Muscle of leg (tissue), 11 donors: ENCODE measurements around the gene KREMEN2. TPM values are rescaled to one million over a fixed set of nuclear protein-coding genes. Genes with fewer than 3 reads are reported as not detected.

ENCODE experiments used
- DNase-seq: peaks from one replicate; pipeline ENCODE4 v3.0.0; 2013
- H3K27ac ChIP-seq: one replicate; pipeline ENCODE4 v1.5.1; 2013; ENCODE audit warnings: mild to moderate bottlenecking, low read length, control low read depth
- H3K27me3 ChIP-seq: one replicate; pipeline ENCODE4 v1.6.1; 2013; ENCODE audit warnings: low read length; ENCODE audit not compliant: control insufficient read depth, insufficient read depth
- H3K36me3 ChIP-seq: one replicate; pipeline ENCODE4 v1.6.1; 2013; ENCODE audit warnings: low read length; ENCODE audit not compliant: control insufficient read depth, insufficient read depth
- H3K4me1 ChIP-seq: one replicate; pipeline ENCODE4 v1.6.1; 2013; ENCODE audit warnings: low read length; ENCODE audit not compliant: control insufficient read depth, insufficient read depth
- H3K4me3 ChIP-seq: one replicate; pipeline ENCODE4 v1.5.1; 2013; ENCODE audit warnings: low read length, control low read depth
- H3K9me3 ChIP-seq: replicated peaks from 2 replicates; pipeline ENCODE4 v1.6.1; 2013; ENCODE audit warnings: low read depth, low read length; ENCODE audit not compliant: control insufficient read depth
- WGBS: methylation state at CpG from one replicate; pipeline ENCODE4 v1.1.5; 2013; ENCODE audit warnings: missing lambda C conversion rate; ENCODE audit not compliant: insufficient coverage; 5-methylcytosine and 5-hydroxymethylcytosine counted together
- polyA plus RNA-seq, 8 donors: library from polyadenylated mRNA; unstranded; fragments of 120-200 nt; gene quantifications; one replicate each; pipeline versions ENCODE4 v1.2.1 to v1.2.3, GENCODE V29; 2013; ENCODE audit warnings: inconsistent platforms in 1 of 8, low replicate concordance in 1 of 8; ENCODE audit not compliant: insufficient read length in 8 of 8, insufficient read depth in 1 of 8
- total RNA-seq: library from RNA; stranded (reverse); fragments of 120-200 nt; gene quantifications from one replicate; pipeline ENCODE4 v1.2.4, GENCODE V29; 2013

Gene KREMEN2
- total and polyA plus RNA-seq, 9 donors, result 3.5 to 22.0 (median 8.7) TPM

DNA sequence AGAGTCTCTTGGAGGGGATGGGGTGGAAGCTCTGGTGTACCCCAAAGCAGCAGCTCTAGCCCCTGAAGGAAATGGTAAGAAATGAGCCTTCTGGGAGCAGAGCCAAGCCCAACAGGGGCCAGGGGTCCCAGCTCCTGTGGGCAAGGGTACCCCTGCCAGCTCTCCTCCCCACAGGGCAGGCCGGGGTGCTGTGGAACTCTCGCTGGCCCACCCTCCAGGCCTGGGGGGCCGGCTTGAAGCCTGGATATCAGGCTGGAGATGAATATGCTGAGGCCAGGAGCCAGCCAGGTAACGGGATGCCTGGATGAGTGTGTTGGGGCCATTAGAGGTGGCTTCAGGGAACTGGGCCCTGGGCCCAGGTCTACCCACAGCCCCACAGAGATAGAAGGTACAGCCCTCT lies 36.5 kb downstream of the KREMEN2 start:
- Histone ChIP-seq H3K27ac (no peak overlapping the region), H3K27me3 (peaks cover 43% of the 10 kb centered on the region), H3K9me3 (no peaks in the 10 kb centered on the region), H3K4me3 (no peak overlapping the region), H3K36me3 (no peaks in the 10 kb centered on the region), H3K4me1 (peaks cover 9% of the 10 kb centered on the region)
- 38% methylated on average over 1 of the region's 4 CpGs for WGBS
- DNase-seq, result no peak

DNA sequence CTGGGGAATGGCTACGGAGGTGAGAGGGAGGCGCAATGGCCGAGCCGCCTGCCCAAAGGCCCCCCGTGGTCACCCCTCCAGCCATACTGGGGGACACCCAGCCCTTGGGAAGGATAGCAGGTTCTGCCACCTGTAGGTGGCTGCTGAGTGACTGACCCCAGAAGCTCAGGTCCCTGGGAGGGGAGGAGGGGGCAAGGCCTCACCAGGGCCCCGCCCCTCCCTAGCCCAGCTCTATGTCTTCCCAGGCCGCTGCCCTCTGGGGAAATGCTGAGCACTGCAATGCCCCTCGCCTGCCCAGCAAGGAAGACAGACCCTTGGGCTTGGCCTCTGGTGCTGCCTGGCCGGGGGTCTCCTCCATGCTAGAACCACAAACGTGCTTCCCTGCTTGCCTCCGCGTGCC lies 37.2 kb downstream of the KREMEN2 start:
- WGBS, result 57% methylated on average over 6 of the region's 12 CpGs
- H3K9me3 ChIP-seq, result no peaks in the 10 kb centered on the region
- no peak overlapping the region for H3K4me3 ChIP-seq
- H3K27ac ChIP-seq, result no peak overlapping the region
- H3K27me3 ChIP-seq, result peaks cover 50% of the 10 kb centered on the region
- DNase-seq, result no peak
- H3K4me1 ChIP-seq, result peaks cover 12% of the 10 kb centered on the region
- no peaks in the 10 kb centered on the region for H3K36me3 ChIP-seq

DNA sequence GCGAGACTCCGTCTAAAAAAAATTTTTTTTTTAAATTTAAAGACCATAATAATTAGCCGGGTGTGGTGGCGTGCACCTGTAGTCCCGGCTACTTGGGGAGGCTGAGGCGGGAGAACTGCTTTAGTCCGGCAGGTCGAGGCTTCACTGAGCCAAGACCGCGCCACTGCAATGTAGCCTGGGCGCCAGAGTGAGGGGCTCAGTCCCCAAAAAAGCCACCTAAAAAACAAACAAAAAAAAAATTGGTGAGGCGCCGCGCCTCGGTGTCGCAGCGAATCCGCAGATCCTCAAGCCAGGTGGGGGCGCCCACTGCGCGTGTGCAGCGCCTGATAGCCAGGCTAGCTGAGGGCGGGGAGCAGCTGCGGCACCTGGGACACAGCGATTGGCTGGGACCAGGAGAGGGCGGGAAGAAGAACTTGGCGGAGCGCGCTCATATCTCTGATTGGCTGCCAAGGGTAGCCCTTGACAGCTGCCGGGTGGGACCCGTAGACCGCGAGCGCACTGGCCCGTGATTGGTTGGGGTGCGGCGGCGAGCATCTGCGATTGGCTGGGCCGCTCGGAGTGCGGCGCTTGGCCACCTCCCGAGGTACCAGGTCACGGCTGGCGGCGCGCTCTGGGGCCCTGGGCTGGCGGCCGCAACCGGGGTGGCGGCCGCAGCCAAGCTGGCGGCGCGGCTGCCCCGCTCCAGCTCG lies 39.7 kb downstream of the KREMEN2 start:
- DNase-seq, result peak; percentile 98
- no peaks in the 10 kb centered on the region for H3K36me3 ChIP-seq
- peaks cover 30% of the 10 kb centered on the region for H3K4me1 ChIP-seq
- H3K9me3 ChIP-seq, result no peaks in the 10 kb centered on the region
- WGBS, result 2% methylated on average over 47 of the region's 58 CpGs
- H3K27me3 ChIP-seq, result peaks cover 65% of the 10 kb centered on the region
- H3K4me3 ChIP-seq, result no peak overlapping the region
- no peak overlapping the region for H3K27ac ChIP-seq

DNA sequence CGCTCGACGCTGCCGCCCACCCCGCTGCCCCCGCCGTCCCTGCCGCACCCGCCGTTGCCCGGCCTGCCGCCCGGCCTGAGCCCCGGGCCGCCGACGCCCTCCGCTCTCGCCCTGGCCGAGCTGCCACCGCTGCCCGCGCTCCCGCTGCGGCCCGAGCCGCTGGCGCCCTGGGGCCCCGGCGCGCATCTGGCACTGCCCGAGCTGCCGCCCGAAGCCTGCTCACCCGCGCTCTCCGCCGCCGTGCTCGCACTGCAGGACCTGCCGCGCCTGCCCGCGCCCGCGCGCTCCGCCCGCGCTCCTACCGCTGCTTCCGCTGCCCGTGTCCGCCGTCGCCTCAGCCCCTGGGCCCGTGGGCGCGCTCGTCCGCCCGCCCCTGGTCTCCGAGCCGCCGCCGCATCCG lies 40.2 kb downstream of the KREMEN2 start:
- Histone ChIP-seq H3K9me3 (no peaks in the 10 kb centered on the region), H3K4me3 (no peak overlapping the region), H3K4me1 (peaks cover 31% of the 10 kb centered on the region), H3K27me3 (peaks cover 69% of the 10 kb centered on the region), H3K27ac (no peak overlapping the region), H3K36me3 (no peaks in the 10 kb centered on the region)
- no peak for DNase-seq
- WGBS, result under 1% methylated on average over 66 of the region's 67 CpGs

DNA sequence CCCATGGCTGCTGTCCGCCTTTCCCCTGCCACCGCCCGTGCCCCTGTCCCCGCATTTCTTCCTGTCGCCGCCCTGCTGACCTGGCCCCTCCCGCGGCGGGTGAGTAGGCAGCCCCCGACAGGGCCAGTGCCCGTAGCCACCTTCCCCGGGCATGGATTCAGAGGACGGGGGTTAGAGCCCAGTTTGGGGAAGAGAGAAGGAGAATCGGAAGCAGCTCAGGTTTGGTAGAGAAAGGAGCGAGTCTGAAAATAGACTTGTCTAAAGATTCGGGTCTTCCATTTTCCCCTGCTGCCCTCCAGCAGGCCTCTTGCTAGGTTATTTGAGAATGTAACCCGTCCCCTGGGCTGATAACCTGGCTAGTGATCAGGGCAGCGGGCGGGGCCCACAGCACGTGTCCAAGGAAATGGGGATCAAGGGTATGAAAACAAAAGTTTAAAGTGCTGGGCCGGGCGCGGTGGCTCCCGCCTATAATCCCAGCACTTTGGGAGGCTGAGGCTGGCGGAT lies 40.8 kb downstream of the KREMEN2 start:
- WGBS, result 0% methylated on average over 9 of the region's 25 CpGs
- no peaks in the 10 kb centered on the region for H3K9me3 ChIP-seq
- H3K4me3 ChIP-seq, result peak overlapping the region; percentile 31
- no peaks in the 10 kb centered on the region for H3K36me3 ChIP-seq
- DNase-seq, result no peak
- H3K27me3 ChIP-seq, result peaks cover 70% of the 10 kb centered on the region
- H3K27ac ChIP-seq, result peak overlapping the region; percentile 31
- peaks cover 34% of the 10 kb centered on the region for H3K4me1 ChIP-seq

DNA sequence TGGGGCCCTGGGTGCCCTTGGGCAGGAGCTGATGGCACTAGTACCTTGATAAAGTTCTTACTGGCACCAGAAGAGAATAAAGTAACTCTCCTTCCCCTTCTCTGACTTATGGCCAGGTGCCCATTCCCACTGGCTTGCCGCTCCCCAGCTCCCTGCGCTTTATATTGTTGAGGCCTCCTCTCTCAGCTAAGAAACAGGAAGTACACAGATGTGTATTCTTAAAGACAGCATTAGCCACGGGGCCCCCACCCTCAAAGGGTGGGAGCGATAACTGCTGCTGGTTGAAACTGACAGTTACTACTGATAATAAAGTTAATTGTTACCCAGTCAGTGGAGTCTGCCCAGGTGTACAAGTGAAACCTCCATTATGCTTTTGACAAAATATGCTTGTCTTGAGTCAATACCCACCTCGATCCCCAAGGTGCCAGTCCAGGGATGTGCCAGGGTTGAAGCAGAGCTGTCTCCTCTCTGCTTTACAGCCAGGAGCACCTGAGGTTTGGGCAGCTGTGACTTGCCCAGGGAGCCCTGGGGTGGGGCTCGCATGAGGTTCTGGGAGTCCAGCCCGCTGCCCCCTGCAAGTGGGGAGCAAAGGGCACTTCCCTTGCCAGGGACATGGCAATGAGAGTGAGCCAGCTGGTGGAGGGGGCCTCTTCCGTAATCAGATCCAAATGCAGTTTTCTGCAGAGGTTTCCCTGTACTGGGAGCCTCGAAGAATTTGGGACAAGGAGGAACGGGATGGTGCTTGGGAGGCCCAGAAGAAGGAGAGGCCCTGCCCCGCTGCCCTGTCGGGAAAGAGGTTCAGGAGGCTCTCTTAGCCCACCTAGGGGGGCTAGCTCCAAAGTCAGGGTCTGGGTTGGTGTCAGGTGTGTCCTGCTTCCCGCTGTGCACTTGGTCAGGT lies 43.2 kb downstream of the KREMEN2 start:
- DNase-seq, result no peak
- peaks cover 84% of the 10 kb centered on the region for H3K27me3 ChIP-seq
- H3K4me3 ChIP-seq, result no peak overlapping the region
- no peaks in the 10 kb centered on the region for H3K36me3 ChIP-seq
- 30% methylated on average over 9 of the region's 13 CpGs for whole genome bisulfite sequencing
- peaks cover 47% of the 10 kb centered on the region for H3K4me1 ChIP-seq
- H3K9me3 ChIP-seq, result no peaks in the 10 kb centered on the region
- H3K27ac ChIP-seq, result no peak overlapping the region

DNA sequence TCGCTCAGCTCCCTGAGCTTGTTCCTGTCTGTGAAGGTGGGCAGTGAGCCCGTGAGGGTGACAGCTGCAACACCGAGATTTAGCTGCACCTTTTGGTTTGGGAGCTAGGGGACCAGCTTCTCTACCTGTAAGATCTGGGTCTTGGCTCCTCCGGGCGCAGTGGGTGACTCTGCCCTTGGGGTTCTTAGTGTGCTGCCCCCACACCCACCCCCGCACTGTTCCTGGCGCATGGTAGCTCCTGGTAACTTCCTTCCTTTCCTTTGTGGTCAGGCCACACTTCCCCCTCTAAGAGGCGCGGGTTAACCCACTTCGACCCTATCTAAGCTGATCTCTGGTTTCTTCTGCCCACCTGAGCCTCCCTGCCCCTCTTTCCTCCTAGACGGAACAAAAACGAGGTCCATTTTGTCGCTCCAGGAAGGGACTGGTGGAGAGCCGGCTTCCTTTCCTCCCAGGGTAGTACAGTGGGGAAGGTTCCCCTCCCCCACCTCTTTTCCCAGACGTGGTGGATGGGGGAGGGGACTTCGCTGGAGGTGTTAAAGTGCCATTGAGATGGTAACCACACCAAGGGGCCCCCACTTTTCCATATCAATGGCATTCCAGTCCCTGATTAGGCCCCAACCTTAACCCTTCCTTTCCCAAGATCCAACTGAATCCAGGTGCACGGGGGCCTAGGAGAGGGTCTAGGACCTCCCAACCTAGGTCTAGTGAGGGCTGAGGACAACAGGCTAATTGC lies 44.0 kb downstream of the KREMEN2 start:
- H3K27me3 ChIP-seq, result peaks cover 91% of the 10 kb centered on the region
- peaks cover 49% of the 10 kb centered on the region for H3K4me1 ChIP-seq
- no peaks in the 10 kb centered on the region for H3K36me3 ChIP-seq
- 23% methylated on average over 9 of the region's 17 CpGs for WGBS
- no peaks in the 10 kb centered on the region for H3K9me3 ChIP-seq
- no peak overlapping the region for H3K4me3 ChIP-seq
- peak overlapping the region; percentile 29 for H3K27ac ChIP-seq
- no peak for DNase-seq

DNA sequence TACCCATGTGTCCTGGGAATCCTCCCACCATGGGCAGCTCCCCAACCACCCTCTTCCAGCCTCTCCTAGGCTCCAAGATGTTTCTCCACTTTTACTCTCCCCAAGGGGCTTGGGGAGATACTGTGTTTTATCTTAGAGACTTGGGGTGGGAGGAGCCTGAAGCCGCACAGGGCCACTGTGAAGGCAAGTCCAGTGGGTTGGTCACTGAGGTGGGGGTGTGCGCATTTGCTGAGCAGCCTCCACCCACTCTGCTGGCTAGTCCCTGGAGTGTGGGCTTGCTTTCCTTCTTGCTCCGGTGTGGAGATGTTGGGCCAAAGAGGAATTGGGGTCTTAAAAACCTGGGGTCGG lies 44.6 kb downstream of the KREMEN2 start:
- 54% methylated on average over 3 of the region's 4 CpGs for WGBS
- Histone ChIP-seq H3K4me1 (peaks cover 46% of the 10 kb centered on the region), H3K27me3 (peaks cover 91% of the 10 kb centered on the region), H3K36me3 (no peaks in the 10 kb centered on the region), H3K4me3 (no peak overlapping the region), H3K9me3 (no peaks in the 10 kb centered on the region), H3K27ac (peak overlapping the region; percentile 29)
- no peak for DNase-seq

DNA sequence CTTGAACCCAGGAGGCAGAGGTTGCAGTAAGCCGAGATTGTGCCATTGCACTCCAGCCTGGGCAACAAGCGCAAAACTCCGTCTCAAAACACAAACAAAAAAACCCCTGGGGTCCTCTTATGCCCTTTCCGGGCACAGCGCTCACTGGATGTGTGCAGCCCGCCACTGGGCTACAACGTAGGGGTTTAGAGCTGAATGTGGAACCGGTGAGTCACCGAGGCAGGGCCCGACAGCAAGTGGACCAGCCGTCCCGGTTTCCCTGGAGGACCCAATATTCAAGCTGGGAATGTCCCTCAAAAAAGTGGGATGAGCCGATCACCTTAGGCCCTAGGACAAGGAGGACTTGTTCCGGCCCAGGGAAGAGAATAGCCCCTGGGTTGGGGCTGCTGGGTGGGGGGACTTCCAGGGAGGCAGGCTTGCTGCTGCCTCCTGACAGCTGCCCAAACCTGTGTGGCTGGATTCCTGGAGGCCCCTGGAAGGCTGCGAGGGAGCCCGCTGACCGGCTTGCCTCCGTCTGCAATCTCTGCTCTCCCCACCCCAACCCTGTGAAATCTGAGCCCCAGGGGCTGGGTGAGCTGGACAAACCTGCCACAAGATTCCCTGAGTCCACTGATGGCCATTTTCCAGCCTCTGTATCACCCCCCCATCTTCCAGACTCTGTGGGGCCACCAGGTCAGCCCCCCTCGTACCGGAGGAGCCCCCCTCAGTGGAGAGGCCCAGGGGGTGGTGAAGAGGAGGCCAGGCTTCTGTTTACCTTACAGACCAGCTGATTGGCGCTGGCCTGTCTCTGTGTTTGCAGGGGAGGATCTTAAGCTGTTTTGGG lies 45.7 kb downstream of the KREMEN2 start:
- H3K4me1 ChIP-seq, result peaks cover 44% of the 10 kb centered on the region
- H3K4me3 ChIP-seq, result no peak overlapping the region
- H3K9me3 ChIP-seq, result no peaks in the 10 kb centered on the region
- 16% methylated on average over 17 of the region's 21 CpGs for WGBS
- DNase-seq, result no peak
- H3K36me3 ChIP-seq, result no peaks in the 10 kb centered on the region
- peaks cover 100% of the 10 kb centered on the region for H3K27me3 ChIP-seq
- peak overlapping the region; percentile 40 for H3K27ac ChIP-seq
